Fibroblast of mammary gland (primary cell): Measurements from ENCODE around the gene ARHGAP18.

ENCODE experiments used
- DNase-seq: peaks from one replicate; pipeline ENCODE4 v3.0.0-alpha.2; 2010; ENCODE audit warnings: low read depth
- H3K4me3 ChIP-seq: 2 replicates; pipeline ENCODE4 v1.5.1; 2011; ENCODE audit warnings: low read depth, mild to moderate bottlenecking, low read length, moderate library complexity; ENCODE audit not compliant: control insufficient read depth
- TF ChIP-seq, protein P1 (sequence below): conservative IDR thresholded peaks from 2 replicates; pipeline ENCODE4 v1.5.1; 2011; ENCODE audit warnings: low read depth, low read length, inconsistent platforms; ENCODE audit not compliant: control insufficient read depth, insufficient read depth

Gene ARHGAP18

DNA sequence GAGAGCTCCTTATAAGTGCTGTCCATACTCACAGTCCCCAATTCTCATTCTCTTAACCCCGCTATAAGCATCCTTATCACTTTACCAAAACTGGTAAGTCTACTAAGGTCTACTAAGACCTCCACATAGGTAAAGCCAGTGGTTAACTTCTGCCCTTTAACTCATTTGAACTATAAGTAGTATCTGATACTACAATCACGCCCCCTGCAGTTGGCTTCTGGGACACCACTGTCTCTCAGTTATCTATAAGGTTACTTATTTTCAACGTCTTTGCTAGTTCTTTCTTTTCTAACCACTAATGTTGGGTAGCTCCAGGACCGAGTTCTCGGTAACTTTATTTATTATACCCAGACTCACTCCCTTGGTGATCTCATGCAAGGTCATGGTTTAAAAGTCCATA lies 142.6 kb downstream of the ARHGAP18 start:
- TF ChIP-seq, protein P1, sequence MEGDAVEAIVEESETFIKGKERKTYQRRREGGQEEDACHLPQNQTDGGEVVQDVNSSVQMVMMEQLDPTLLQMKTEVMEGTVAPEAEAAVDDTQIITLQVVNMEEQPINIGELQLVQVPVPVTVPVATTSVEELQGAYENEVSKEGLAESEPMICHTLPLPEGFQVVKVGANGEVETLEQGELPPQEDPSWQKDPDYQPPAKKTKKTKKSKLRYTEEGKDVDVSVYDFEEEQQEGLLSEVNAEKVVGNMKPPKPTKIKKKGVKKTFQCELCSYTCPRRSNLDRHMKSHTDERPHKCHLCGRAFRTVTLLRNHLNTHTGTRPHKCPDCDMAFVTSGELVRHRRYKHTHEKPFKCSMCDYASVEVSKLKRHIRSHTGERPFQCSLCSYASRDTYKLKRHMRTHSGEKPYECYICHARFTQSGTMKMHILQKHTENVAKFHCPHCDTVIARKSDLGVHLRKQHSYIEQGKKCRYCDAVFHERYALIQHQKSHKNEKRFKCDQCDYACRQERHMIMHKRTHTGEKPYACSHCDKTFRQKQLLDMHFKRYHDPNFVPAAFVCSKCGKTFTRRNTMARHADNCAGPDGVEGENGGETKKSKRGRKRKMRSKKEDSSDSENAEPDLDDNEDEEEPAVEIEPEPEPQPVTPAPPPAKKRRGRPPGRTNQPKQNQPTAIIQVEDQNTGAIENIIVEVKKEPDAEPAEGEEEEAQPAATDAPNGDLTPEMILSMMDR: peak; percentile 58
- DNase-seq: peak; percentile 52
- H3K4me3 ChIP-seq: no peak overlapping the region

DNA sequence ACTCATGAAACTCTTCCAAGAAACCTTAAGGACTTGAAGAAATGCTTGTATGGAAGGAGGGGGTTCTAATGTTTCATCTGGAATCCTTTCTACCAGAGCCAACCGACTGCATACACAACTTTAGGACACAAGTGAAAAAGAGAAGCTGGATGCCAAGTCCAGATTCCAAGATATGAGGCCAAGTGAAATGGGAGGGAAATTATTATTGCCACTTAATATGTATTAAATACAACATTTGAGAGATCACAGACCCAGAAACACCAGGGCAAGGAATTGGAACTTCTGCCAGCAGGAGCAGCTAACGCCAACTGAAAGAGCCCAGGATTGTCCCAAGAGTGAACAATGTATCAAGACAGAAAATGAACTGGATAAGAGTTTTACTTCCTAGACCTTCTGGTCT lies 144.2 kb downstream of the ARHGAP18 start:
- H3K4me3 ChIP-seq: no peak overlapping the region
- TF ChIP-seq, protein P1: no peak
- DNase-seq: no peak

DNA sequence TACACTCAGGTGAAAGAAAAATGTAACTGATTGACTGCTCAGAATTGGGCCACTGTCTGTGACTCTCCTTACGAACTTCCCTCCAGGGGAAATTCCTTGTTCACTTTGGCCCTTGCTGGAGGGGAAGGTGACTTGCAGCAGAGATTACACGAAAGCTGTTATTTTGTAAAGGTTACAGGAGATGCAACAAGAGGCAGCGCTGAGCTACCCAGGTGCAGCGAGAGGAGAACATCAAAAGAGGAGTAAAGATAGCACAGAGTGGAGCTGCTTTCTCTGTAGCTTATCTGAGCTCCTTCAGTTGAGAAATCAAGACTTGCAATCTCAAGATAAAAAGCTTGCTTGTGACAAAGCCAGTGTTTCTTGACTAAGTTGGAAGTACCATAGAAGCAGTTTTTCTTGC lies 144.6 kb downstream of the ARHGAP18 start:
- no peak for DNase-seq
- H3K4me3 ChIP-seq: no peak overlapping the region
- TF ChIP-seq, protein P1: no peak

DNA sequence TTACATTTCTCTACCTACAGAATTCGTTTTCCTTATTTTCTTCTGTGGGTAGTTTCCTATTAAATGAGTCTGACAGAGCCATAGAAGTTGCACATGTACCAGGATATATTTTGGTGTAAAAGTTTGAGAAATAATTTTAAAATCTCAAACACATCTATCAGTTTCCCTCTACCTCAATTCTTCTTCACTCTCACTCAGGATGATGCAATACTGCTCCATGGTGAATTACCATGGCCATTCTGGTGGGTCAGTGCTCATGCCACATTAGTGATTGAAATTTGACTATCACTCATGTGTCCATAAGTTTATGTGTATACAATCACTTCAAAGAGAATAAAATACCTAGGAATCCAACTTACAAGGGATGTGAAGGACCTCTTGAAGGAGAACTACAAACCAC lies 151.7 kb downstream of the ARHGAP18 start:
- DNase-seq: no peak
- H3K4me3 ChIP-seq: no peak overlapping the region
- TF ChIP-seq, protein P1: no peak

DNA sequence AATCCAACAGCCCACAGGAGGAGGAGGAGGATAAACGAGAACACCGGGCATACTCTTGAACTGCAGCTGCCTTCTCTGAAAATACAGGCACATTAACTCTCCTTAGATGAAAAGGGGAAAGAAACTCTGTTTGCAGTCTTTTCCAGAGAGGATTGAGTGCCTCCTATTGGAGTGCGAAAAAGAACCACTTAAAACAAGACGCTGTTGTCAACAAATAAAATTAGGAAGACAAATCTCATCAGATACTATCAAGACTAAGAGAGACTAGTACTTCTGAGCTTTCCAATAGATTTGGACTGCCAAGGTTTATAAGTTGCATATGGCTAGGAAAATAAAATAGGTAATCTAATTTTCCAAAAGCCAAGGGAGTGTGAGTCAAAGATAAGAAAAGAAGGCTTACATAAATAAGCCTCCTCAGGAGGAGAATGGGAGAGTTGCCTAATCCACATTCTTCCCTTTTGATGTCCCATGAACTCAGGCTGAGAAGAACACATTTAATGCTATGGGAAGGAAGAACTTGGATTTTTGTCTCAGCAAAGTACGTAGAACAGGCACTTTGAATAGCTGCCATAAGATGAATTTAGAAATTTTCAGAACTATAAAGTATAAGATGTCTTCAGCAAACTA lies 154.7 kb downstream of the ARHGAP18 start:
- TF ChIP-seq, protein P1: no peak
- DNase-seq: peak; percentile 59

DNA sequence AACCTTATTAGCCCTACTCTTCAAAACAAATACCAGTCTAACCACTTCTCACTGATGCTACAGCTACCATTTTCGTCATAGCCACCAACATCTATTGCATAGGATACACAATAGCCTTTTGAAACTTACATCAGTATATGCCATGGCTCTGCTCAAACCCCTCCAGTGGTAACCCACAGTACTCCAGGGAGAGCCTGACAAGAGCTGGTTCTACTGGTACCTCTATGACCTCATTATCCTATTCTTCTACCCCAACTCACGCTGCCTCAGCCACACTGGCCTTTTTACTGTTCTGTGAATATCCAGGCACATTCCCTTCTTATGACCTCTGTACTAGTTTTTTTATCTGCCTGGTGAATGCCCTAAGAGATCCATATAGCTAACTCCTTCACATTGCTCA lies 157.6 kb downstream of the ARHGAP18 start:
- no peak for DNase-seq
- TF ChIP-seq, protein P1: no peak
- no peak overlapping the region for H3K4me3 ChIP-seq

More for the DNA sequence above, 154.7 kb downstream of the ARHGAP18 start:
- no peak overlapping the region for H3K4me3 ChIP-seq

DNA sequence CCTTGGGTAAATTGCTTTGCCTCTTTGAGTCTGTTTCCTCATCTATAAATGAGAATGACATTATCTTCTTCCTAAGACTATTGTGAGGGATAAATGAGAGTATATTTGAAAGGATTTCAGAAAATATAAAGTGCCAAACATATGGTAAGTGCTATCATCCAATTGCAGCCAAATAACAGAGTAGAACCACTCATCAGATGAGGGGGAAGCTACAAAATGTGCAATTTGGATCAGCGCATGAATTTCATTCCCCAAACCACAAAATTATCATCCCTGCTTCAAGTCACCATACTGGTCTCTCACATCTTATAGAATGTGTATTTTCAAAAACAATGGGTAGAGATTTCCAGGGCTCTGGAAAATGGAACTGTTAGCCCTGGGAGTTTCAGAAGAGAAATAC lies 158.5 kb downstream of the ARHGAP18 start:
- DNase-seq: no peak
- H3K4me3 ChIP-seq: no peak overlapping the region
- TF ChIP-seq, protein P1: no peak
